ENCODE measurements around the gene TPRX1.

DNA sequence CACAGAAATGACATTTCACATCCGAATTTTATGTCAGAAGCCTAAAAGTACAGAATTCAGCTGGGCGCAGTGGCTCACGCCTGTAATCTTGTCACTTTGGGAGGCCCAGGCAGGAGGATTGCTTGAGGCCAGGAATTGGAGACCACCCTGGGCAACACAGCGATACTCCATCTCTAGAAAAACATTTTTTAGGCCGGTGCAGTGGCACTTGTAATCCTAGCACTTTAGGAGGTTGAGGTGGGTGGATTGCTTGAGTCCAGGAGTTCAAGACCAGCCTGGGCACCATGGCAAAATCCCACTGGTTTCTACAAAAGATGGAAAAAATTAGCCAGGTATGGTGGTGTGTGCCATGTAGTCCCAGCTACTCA lies 43.7 kb downstream of the TPRX1 start:
- TF ChIP-seq, protein P1, sequence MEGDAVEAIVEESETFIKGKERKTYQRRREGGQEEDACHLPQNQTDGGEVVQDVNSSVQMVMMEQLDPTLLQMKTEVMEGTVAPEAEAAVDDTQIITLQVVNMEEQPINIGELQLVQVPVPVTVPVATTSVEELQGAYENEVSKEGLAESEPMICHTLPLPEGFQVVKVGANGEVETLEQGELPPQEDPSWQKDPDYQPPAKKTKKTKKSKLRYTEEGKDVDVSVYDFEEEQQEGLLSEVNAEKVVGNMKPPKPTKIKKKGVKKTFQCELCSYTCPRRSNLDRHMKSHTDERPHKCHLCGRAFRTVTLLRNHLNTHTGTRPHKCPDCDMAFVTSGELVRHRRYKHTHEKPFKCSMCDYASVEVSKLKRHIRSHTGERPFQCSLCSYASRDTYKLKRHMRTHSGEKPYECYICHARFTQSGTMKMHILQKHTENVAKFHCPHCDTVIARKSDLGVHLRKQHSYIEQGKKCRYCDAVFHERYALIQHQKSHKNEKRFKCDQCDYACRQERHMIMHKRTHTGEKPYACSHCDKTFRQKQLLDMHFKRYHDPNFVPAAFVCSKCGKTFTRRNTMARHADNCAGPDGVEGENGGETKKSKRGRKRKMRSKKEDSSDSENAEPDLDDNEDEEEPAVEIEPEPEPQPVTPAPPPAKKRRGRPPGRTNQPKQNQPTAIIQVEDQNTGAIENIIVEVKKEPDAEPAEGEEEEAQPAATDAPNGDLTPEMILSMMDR (IDR thresholded peaks at IDR 0.05 in 2 of 3, conservative IDR thresholded peaks at IDR 0.05 in 1 of 3; ENCODE audit: insufficient read depth in 2 of 3, low read depth in 1 of 3, low read length in 3 of 3), result no peak
- TF ChIP-seq NBN (IDR thresholded peaks at IDR 0.05; ENCODE audit: low read depth), result no peak
- TF ChIP-seq ZNF263 (CRISPR knock-in tag; IDR thresholded peaks at IDR 0.05; ENCODE audit: borderline replicate concordance), result no peak
- TF ChIP-seq, protein P2, sequence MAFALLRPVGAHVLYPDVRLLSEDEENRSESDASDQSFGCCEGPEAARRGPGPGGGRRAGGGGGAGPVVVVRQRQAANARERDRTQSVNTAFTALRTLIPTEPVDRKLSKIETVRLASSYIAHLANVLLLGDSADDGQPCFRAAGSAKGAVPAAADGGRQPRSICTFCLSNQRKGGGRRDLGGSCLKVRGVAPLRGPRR (CRISPR knock-in tag; IDR thresholded peaks at IDR 0.05), result no peak
- no peak for TF ChIP-seq ZNF239 (CRISPR knock-in tag; IDR thresholded peaks at IDR 0.05)
- TF ChIP-seq RCOR1 (IDR thresholded peaks at IDR 0.05; ENCODE audit: borderline replicate concordance in 1 of 2, low read depth in 2 of 2, low read length in 2 of 2), result no peak
- TF ChIP-seq GTF2F1 (IDR thresholded peaks at IDR 0.05; ENCODE audit: low read depth, low read length), result no peak
- peak; percentile 8; the same call in 1 of the 2 replicates for TF ChIP-seq POLR2A (conservative IDR thresholded peaks at IDR 0.05)
- no peak for TF ChIP-seq FOXA3 (CRISPR knock-in tag; conservative IDR thresholded peaks at IDR 0.05 in 1 of 2, IDR thresholded peaks at IDR 0.05 in 1 of 2)
- TF ChIP-seq NFYB (IDR thresholded peaks at IDR 0.05; ENCODE audit: extremely low read depth, insufficient read length), result no peak
- no peak for TF ChIP-seq NRF1 (conservative IDR thresholded peaks at IDR 0.05 in 1 of 2, IDR thresholded peaks at IDR 0.05 in 1 of 2)
- TF ChIP-seq, protein P3, sequence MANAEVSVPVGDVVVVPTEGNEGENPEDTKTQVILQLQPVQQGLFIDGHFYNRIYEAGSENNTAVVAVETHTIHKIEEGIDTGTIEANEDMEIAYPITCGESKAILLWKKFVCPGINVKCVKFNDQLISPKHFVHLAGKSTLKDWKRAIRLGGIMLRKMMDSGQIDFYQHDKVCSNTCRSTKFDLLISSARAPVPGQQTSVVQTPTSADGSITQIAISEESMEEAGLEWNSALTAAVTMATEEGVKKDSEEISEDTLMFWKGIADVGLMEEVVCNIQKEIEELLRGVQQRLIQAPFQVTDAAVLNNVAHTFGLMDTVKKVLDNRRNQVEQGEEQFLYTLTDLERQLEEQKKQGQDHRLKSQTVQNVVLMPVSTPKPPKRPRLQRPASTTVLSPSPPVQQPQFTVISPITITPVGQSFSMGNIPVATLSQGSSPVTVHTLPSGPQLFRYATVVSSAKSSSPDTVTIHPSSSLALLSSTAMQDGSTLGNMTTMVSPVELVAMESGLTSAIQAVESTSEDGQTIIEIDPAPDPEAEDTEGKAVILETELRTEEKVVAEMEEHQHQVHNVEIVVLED (CRISPR knock-in tag; IDR thresholded peaks at IDR 0.05), result no peak
- TF ChIP-seq, protein P4, sequence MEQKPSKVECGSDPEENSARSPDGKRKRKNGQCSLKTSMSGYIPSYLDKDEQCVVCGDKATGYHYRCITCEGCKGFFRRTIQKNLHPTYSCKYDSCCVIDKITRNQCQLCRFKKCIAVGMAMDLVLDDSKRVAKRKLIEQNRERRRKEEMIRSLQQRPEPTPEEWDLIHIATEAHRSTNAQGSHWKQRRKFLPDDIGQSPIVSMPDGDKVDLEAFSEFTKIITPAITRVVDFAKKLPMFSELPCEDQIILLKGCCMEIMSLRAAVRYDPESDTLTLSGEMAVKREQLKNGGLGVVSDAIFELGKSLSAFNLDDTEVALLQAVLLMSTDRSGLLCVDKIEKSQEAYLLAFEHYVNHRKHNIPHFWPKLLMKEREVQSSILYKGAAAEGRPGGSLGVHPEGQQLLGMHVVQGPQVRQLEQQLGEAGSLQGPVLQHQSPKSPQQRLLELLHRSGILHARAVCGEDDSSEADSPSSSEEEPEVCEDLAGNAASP (IDR thresholded peaks at IDR 0.05), result no peak
